Activated CD4-positive, alpha-beta T cell treated with anti-CD3 and anti-CD28 coated beads for 1 hour (primary cell): ENCODE data around the gene GABRR2.
A peak's percentile ranks its signal among the peaks of the same experiment; 100 is the strongest.

Experiments used
- DNase-seq: peaks from one replicate; pipeline ENCODE4 v3.0.0-alpha.2; 2020

Gene GABRR2

GRCh38 chr6:89315249-89315885 lies at the start of gene GABRR2:
GABRR2 (minus strand) TSS chr6:89315299; CDS start chr6:89315165, 134 bp downstream.
- no peak for DNase-seq

- DNase-seq: no peak
Observed at GRCh38 chr6:89364586-89364985, 49.5 kb upstream of the GABRR2 start.

- no peak for DNase-seq
Observed at GRCh38 chr6:89361171-89361570, 46.1 kb upstream of the GABRR2 start.

- no peak for DNase-seq
Observed at GRCh38 chr6:89360415-89360999, 45.4 kb upstream of the GABRR2 start.

GRCh38 chr6:89359561-89359960 lies 44.5 kb upstream of the GABRR2 start:
- no peak for DNase-seq

GRCh38 chr6:89357390-89357789 lies 42.3 kb upstream of the GABRR2 start:
- DNase-seq: no peak

- DNase-seq: no peak
Observed at GRCh38 chr6:89356642-89357170, 41.6 kb upstream of the GABRR2 start.

- no peak for DNase-seq
Observed at GRCh38 chr6:89355511-89356194, 40.6 kb upstream of the GABRR2 start.

- no peak for DNase-seq
Observed at GRCh38 chr6:89353702-89354392, 38.7 kb upstream of the GABRR2 start.

GRCh38 chr6:89353118-89353556 lies 38.0 kb upstream of the GABRR2 start:
- DNase-seq: no peak

- peak; percentile 55 for DNase-seq
Observed at GRCh38 chr6:89352278-89353117, 37.4 kb upstream of the GABRR2 start, which contains the start of gene UBE2J1. UBE2J1 (minus strand) TSS chr6:89352722; CDS start chr6:89352569, 153 bp downstream.

- no peak for DNase-seq
Observed at GRCh38 chr6:89351671-89352277, 36.7 kb upstream of the GABRR2 start.

GRCh38 chr6:89350281-89350966 lies 35.3 kb upstream of the GABRR2 start:
- DNase-seq: no peak

GRCh38 chr6:89348372-89348771 lies 33.3 kb upstream of the GABRR2 start:
- no peak for DNase-seq

- no peak for DNase-seq
Observed at GRCh38 chr6:89347825-89348224, 32.7 kb upstream of the GABRR2 start.

- DNase-seq: no peak
Observed at GRCh38 chr6:89346433-89346832, 31.3 kb upstream of the GABRR2 start.

- no peak for DNase-seq
Observed at GRCh38 chr6:89339565-89339964, 24.5 kb upstream of the GABRR2 start.

GRCh38 chr6:89335164-89335563 lies 20.1 kb upstream of the GABRR2 start:
- no peak for DNase-seq

GRCh38 chr6:89330910-89331309 lies 15.8 kb upstream of the GABRR2 start:
- no peak for DNase-seq

- DNase-seq: no peak
Observed at GRCh38 chr6:89328976-89329375, 13.9 kb upstream of the GABRR2 start.

GRCh38 chr6:89324304-89324703 lies 9.2 kb upstream of the GABRR2 start:
- no peak for DNase-seq
